Colon (tissue), 2 donors: ENCODE data around the gene MACROH2A1.

Experiments
- FAIRE-seq: peaks from 2 replicates; lab custom pipeline; 2012; peaks lifted over from hg19 to GRCh38; lab: Jason Lieb, UNC
- donor health status: control.
- donor health status: control.

MACROH2A1 gene

DNA sequence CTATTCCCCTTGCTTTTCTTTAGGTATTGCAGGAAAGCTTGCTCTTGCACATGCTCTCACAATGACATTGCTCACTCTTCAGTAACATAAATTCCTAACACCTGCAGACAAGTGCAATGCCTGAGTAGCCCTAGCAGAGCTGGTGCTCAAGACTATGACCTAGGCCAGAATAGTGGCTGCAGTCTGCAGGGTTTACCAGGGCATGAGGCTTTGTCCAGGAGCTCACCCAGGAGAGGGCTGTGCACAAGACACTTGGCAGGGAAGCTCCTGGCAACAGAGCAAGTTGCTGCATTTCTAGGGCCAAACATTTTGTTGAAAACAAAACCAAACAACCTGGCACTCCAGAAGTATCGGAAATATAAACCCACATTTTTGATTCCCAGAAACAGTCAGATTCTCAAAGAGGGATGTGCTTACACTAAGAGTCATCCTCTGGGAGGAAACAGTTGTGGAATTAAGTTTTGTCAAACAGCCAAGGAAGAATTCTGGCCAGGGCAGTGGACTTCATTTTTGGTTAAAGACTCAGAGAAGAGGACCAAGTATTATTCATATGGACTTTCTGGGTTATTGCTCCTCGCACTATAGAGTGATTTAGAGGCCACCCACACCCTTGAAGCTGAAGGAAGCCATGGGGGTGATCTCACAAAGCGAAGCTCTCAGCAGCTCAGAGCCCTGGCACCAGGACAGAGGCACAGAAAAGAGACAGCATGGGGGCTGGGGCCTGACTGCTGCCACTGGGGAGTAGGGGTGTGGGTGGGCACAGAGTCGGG is 44.9 kb downstream of the MACROH2A1 start:
- FAIRE-seq, result no peak

DNA sequence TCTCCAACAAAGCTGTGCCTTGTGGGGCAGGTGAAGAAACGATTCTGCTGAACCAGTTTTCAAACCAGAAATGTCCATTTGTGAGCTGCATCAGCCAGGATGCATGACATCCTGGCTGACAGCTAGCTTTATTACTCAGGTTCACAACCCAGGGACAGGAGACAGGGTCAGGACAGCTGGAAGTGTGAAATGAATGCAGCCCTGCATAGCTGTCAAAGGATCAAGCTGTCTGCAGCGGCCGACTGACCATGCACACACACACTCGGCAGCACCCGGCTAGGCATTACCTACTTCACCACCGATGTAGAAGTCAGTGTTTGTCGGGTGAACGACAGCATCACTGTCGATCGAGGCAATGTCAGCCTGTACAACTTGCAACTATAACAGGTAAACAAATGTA is 48.5 kb downstream of the MACROH2A1 start:
- FAIRE-seq, result no peak

DNA sequence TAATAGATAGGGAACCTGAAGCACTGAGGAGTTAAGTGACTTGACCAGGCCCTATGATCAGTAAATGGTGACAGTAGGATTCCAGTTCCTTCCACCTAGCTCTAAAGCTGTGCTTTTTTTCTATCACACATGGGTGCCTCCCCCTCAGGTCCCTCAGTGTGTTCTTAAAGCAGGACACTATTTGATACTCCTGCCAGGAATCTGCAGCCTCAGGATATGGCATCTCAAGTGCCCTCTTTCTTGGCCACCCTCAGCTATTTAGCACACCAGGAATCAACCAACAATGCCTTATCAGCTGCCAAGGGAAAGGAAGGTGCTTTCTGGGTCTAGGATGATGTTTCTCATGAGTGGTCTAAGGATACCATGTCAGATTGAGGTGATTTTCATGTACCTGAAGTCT is 49.1 kb downstream of the MACROH2A1 start:
- no peak for FAIRE-seq

DNA sequence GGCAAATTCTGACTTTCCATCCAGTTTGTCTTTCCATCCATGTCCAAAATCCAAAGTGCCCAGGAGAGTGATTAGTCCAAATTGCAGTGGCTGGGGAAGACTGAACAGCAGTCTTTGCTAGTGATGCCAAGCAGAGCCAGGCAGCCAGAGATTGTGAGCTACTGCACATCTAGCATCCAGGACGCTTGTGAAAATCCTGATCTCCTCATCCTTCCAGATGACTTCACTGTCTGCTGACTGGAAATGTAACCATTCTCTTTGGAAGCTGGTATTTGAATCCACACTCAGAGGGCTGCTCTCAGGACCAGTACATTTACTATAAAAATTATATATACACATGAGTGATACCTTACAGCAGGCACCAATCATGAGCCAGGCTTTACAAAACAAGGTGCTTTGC is 49.6 kb downstream of the MACROH2A1 start:
- FAIRE-seq, result no peak

DNA sequence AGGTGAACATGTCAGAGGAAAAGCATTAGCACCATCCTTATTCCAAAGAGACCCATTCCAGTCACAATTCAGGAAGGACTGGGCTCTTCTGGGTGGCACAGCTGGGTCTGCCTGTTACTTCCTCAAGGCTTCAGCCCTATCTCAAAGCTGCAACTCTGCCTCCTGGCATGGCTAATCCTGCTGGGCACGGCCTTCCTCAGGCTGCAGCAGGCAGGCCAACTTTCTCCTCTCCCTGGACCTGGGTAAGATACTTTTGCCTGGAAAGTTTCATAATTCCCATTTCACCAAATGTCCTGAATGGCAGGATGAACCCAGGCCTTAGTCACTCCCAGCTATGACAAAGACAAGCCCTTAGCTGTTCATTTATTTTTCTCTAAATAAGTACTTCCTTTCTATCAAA is 50.1 kb downstream of the MACROH2A1 start:
- FAIRE-seq, result no peak

DNA sequence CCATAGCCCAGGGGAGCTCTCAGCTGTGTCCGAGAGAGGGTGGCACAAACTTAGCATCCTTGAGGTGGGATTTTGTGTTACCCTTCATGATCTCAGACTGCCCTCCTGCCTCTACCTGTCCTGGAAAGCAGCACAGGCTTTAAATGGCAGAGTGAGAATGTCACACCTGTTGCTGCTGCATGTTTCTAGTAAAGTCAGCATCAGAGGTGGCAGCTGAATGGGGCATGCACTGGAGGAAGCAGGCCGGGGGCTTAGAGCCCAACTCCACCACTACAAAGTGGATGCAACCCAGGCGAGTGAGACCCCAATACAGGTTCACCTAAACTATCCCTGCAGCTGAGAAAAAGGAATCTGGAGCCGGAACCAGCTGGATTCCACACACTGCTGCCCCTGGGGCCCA is 51.6 kb downstream of the MACROH2A1 start:
- FAIRE-seq, result no peak

DNA sequence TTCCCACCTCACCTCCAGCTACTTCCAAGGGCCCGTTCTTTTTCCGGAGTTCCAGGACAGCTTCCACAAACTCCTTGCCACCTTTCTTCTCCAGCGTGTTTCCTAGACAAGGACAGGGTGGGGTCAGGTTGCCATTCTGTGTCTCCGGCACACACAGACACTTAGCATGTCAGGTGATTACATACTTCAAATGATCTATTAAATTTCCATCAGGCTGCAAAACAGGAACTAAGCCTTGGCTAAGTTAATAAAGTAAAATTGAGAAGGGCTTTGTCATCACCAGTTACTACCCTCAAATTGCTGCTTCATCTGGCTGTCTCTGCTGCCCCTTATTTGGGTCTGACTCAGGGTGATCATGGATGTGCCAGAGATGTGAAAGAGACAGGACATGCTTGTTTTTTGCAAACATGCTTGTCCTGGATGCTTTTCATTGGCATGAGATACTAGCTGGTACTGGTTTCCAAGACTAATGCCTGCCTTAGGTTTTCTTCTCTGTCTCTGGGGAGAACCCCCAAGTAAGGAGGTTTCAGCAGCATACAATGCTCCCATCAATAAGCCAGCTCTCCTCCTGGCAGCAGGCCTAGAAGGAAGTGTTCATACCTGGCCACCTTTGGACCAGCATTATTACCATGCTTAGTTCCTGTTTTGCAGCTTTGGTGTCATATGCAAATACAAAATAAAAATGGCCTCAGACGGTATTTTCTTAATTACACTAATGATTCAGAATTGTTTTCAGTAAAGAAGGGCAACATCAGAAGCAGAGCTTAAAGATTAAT is 52.9 kb downstream of the MACROH2A1 start:
- no peak for FAIRE-seq

DNA sequence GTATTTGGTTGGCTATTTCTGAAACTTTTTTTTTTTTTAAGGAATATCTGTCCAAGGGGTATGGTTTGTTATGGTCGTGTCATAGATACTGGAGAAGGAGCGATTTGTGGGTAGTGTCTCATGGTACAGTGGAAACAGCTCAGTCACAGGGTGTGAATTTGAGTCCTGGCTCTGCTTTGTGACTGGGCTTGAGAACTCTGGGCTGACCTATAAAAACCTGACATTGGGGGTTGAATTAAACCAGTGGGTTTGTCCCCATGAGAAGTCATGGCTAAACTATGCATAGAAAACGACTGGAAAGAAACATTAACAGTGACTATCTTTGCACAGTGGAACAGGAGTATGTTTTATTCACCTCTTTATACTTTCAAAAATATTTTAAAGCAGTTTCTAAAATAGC is 54.7 kb downstream of the MACROH2A1 start:
- FAIRE-seq, result no peak

DNA sequence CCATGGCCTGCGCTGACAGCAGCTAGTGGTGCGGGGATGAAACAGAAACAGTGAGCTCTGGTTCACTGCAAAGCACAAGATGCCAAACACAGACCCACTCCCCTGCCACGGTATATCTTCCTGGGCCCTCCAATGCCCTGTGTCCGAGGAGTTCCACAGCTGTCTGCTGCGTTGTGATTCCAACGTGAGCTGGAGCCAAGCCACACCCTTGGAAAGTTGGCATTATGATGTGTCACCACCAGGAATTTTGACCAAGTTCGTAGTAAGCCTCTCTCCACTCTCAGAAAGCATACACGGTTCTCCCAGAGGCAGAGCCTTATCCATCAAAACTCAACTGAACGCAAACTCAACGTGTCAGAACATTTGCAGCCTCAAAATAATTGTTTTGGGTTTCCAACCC is 55.6 kb downstream of the MACROH2A1 start:
- FAIRE-seq, result no peak

DNA sequence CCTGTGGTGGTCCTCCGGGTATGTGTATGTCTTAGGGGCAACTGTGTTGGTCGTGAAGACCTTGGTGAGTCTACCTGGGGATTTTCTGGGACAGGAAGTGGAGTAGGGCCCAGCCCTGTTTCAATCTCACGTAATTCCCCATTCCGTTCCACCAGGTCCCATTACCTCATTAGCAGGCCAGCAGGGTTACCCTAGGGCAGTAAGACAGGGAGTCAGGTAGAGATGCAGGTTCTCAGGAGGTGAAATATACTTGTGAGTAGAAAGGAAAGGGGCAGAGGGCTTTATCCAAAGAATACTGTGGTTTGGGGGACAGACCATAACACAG is 56.5 kb downstream of the MACROH2A1 start:
- no peak for FAIRE-seq

DNA sequence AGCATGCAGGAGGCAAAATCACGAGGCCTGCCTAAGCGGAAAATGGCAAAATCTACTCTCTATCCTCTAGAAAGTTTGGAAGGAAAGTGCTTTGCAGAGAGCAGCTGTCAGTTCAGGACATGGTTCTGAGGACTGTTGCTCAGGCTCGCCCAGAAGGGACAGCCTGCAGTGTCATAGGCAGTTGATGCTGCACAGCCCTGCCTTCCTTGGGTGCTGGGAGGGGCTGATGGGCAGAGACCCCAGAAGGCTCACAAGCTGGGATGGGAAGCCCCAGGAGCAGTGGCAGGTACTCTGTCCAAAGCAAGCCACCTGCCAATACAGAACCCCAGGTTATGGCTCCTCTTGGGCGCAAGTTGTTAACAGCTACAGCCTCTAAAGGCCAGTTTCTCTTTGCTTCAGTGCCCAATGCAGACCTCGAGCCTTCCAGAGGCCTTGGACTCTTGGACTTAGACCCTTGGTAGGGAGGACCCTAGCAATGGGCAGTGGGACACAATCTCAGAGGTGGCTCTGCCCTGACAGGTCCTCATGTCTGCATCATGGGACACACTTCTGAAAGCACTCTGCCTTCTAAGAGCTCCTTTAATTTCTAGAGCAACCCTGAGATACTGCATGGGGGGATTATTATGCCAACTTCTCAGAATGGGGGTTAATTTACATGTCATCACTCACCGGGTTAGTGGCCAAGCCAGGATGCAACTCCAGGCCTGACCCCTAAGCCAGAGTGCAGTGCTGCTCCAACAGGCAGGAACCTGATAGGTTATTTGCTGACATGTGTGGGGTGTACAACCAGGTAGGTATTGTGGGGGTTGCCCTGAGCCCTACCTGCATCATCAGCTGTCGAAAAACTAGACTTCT is 57.1 kb downstream of the MACROH2A1 start:
- no peak for FAIRE-seq

DNA sequence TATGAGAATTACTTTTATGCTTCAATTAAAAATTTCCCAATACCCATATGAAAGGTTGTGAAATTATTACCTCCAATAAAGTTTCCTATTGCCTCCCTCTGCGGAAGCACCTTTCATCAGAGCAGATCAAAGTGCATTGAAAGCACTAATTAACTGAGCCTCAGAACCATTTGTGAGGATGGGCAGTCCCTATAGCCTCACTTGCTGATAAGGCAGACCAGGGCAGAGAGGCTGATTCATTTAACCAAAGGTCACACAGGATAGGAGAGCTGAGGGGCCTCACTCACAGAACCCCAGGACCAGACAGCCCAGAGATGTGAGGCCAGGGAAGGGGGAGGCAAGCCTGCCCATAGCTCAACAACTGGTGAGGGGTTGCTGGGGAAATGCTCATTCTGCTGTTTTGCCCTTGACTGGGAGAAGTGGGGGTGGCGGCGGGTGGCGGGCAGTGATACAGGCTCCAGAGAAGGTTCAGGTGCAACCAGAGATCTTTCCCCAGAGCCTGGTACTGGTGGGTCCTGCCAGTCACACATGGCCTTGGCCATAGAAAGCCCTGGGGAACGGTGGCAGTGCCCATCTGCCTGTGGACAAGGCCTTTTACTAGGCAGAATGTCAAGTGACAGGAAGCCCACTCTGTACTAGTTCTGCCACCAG is 57.9 kb downstream of the MACROH2A1 start:
- no peak for FAIRE-seq

DNA sequence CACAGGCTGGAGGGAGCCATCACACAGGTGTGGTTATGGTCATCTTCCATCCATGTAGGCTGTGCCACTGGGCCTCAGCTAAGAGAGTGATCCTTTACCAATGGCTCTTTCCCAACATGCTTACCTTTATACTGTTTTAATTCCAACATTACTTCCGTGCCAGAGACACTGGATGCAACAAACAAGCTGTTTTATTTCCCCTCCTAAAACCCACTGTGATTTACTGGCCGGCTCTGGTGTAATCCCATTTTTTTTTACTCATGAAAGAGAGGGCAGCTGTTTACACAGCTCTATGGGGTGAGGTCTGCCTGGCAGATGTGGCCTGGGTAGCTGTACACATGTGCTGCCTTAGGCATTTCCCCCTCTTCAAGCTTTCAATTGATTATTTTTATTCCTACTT is 58.5 kb downstream of the MACROH2A1 start:
- no peak for FAIRE-seq

DNA sequence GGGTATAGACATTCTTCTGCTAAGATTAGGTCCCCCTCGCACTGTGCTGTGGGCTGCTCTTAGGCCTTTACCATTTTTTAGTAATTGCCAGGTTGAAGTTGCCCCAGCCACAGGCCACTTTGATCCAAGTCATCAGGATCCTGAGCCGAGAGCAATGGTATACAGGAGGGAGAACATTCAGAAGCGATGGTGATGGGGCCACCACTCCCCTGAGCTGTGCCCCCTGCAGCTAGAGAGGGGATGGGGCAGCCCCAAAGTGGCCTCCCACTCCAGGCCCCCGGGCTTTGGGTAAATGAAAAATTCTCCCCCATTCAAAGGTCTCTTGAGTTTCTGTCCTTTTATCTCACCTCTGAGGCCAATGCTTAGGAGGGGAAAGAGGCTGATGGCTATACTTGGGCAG is 59.4 kb downstream of the MACROH2A1 start:
- FAIRE-seq, result no peak

DNA sequence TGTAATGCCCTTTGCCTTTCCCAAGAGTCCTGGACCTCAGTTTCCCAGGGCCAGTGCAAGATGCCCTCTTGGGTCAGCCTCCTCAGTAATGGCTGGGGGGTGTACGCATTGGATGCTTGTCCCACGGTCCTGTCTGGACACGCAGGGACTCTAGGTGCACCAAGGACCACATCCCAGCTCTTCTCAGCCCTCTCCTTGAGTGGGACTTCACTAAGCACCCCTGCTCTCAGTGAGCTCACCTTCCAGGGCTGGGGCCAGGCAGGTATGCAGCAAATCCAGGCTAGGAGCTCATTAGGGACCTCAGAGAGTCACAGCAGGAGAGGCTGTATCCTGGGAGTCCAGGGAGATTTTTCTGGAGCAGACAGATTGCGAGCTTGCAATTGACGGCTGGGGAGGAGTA is 59.8 kb downstream of the MACROH2A1 start:
- FAIRE-seq, result no peak

DNA sequence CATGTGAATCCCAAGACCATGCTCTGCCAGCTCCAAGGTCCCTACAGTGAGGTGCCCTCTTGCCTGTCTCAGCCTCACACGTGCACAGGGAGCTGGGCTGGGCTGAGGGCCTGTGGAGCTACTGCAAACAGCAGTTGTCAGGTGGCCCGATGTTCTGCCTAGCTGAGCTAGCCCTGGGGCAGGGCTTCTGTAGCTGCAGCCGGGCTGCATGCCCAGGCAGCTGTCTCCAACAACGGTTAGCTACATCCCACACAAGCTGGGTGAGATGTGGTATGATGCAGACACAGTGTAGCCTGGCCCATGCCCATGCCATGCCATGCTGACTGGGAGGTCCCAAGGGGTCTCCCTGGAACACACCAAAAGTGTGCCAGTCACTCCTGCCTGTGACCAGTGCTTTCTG is 62.0 kb downstream of the MACROH2A1 start:
- FAIRE-seq, result no peak

DNA sequence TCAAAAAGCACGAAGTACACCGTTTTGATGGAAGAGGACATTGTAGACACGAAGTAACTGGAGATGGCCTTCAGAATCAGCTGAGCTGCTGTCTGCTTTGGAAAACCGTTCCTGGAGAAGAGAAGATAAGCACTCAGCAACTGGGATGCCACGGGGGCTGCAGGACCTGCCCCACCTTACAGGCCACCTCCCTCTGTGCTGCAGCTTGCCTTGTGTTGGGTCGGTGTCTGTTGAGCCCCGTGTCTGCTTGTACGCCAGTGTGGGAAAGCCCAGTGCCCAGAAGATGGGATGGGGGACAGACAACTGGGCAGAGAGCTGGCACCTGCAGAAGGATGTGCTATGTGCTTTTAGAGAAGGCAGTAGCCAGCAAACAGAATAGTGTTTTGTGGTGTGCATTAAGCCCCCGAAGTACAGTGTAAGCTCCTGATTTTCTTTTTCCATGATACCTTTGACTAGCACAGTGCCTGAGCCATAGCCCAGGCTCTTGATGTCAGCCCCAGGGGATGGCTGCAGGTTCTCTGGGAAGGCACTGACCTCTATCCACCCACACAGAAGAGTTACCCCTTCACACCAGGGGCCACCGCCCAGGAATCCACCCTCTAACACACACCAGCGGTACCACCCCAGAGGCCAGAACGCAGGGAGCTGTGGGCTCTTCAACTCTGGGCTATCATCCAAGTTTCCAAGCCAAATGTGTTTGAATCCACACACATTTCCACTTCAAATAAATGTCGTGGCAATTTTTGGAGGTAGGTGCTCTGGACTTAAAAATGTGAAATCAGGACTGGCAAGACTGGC is 63.8 kb downstream of the MACROH2A1 start:
- no peak for FAIRE-seq

DNA sequence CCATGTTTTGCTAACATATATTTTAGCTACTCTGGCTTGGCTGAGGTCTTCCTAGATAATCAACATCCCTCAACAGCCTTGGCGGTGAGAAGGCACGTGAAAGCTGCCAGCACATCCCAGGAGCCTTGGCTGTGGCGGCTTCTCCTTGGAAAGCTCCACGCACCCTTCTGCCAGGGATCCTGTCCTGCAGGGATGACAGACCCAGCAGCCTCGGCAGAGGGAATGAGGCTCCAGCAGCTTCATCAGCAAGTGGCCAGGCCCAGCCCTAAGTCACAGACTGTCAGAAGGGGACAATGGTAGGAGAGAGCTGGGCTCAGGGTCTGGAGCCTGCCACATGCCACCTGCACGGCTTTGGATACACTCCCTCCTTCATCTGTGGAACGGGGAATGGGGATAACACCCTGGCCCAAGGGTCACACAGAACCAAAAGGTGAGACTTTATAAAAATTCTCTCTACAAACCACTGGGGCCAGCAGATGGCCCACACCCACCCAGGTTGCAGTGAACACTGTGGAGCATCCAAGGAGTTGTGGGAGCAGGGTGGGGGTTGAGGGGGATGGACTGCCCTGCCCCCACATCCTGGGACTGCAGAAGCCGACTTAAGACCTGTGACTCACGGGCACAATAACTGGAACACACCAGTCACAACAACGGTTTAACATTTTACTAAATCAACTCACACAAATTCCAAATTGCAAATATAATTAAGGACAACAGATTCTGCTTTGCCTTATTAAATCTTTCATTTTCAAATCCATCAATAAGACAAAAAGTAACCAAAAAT is 65.1 kb downstream of the MACROH2A1 start:
- no peak for FAIRE-seq

DNA sequence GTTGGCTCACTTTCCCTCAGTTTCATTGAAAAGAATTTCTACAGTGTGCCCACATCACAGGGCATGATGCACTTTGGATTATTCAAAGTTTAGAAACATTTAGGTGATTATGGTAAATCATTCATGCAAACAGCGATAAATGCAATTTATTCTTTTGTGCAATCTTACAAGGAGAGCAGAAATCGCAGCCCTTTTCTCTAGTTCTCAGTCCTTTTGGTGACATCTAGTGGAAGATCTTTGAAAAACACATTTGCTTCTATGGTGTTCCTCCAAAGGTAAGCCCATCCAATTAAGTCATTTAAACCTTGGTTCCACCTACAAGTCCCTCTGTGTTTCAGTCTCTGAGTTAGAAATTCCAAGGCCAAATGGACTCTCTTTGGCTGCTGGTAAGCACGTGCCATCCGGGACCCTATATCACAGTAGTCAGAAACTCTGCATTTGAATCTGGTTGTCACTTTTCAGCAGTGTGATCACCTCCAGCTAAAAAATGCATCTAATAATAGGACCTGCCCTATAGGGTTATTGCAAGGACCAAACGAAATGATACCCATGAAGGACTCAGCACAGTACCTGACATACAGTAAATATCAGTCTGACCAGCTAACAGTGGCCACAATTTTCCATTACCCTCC is 66.4 kb downstream of the MACROH2A1 start:
- no peak for FAIRE-seq

DNA sequence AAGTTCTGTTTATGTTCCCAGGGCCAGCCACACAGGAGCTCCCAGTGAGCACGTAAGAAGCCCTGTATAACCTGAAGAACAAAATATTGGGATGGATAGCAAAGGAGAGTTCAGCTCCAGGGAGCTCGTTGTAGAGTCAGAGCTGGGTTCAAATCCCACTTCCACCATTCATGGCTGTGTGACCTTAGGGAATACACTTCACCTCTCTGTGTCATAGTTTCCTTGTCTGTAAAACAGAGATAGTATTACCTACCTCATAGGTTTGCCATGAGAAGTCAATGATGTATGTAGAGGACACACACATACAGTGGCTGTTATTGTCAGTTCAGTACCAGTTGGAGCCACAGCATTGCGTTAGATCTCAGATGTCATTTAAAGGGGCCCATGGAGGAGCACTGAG is 67.4 kb downstream of the MACROH2A1 start:
- no peak for FAIRE-seq

DNA sequence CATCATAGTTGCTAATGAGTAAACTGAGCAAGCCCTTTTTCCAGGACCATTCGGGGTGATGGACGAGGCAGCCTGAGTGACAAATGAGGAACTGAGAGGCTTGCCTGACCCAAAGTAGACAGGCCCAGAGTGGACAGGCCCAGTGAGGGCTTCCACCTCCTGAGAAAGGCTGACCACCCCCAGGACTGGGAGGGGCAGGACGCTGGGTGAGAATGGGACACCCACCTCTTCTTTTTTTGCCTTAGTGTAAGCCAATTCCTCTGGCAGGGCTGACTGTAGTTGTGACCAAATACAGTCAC is 68.3 kb downstream of the MACROH2A1 start:
- no peak for FAIRE-seq
